Smooth muscle cell (in vitro differentiated cells): ENCODE measurements around the gene MUC13. TPM values are rescaled to one million over a fixed set of nuclear protein-coding genes. Genes with fewer than 3 reads are reported as not detected.

Experiments
- DNase-seq: peaks from one replicate; lab custom pipeline; 2025; ENCODE audit not compliant: unreplicated experiment; lab: John Stamatoyannopoulos, UW
- H2AFZ ChIP-seq: fragments of 200-600 bp; sonication (generic); 2 replicates; pipeline ENCODE4 v1.6.0; 2016; ENCODE audit warnings: antibody characterized with exemption, low read depth, mild to moderate bottlenecking
- H3F3A ChIP-seq: fragments of 200-600 bp; sonication (generic); 2 replicates; pipeline ENCODE4 v1.6.0; 2017; ENCODE audit warnings: antibody characterized with exemption, low read depth
- H3K27ac ChIP-seq: fragments of 200-600 bp; sonication (generic); 2 replicates; pipeline ENCODE4 v1.5.1; 2016; ENCODE audit warnings: low read depth, mild to moderate bottlenecking
- H3K27me3 ChIP-seq: fragments of 200-600 bp; sonication (generic); 2 replicates; pipeline ENCODE4 v1.6.1; 2016; ENCODE audit warnings: low read depth, mild to moderate bottlenecking
- H3K36me3 ChIP-seq: fragments of 200-600 bp; sonication (generic); 2 replicates; pipeline ENCODE4 v1.5.1; 2016; ENCODE audit warnings: low read depth
- H3K4me1 ChIP-seq: fragments of 200-600 bp; sonication (generic); 2 replicates; pipeline ENCODE4 v1.5.1; 2016; ENCODE audit warnings: low read depth
- H3K4me2 ChIP-seq: fragments of 200-600 bp; sonication (generic); 2 replicates; pipeline ENCODE4 v1.6.0; 2016; ENCODE audit warnings: mild to moderate bottlenecking
- H3K4me3 ChIP-seq: fragments of 200-600 bp; sonication (generic); 2 replicates; pipeline ENCODE4 v1.5.1; 2016; ENCODE audit warnings: mild to moderate bottlenecking
- H3K79me2 ChIP-seq: fragments of 200-600 bp; sonication (generic); 2 replicates; pipeline ENCODE4 v1.6.0; 2016; ENCODE audit warnings: low read depth, mild to moderate bottlenecking
- H3K9ac ChIP-seq: fragments of 200-600 bp; sonication (generic); 2 replicates; pipeline ENCODE4 v1.6.0; 2016; ENCODE audit warnings: low read depth
- H3K9me3 ChIP-seq: fragments of 200-600 bp; sonication (generic); replicated peaks from 2 replicates; pipeline ENCODE4 v1.5.1; 2016; ENCODE audit warnings: low read depth
- H4K20me1 ChIP-seq: fragments of 200-600 bp; sonication (generic); 2 replicates; pipeline ENCODE4 v1.6.0; 2016; ENCODE audit warnings: low read depth
- WGBS: methylation state at CpG from one replicate; pipeline ENCODE4 v1.1.7; 2016; ENCODE audit warnings: low lambda C conversion rate; 5-methylcytosine and 5-hydroxymethylcytosine counted together
- polyA plus RNA-seq: library from polyadenylated mRNA; unstranded; fragments of >200 nt; fragmentation: Nextera tagmentation; extraction: Ambion mirVana; gene quantifications from 2 replicates; pipeline ENCODE4 v1.2.1, GENCODE V29; 2016
- total RNA-seq: library from RNA; depleted of rRNA; stranded (reverse); fragments of >200 nt; gene quantifications from 2 replicates; pipeline ENCODE4 v1.2.3, GENCODE V29; 2014
- TF ChIP-seq, protein P1 (sequence below): fragments of 200-600 bp; sonication (generic); IDR thresholded peaks from 2 replicates; pipeline ENCODE4 v1.5.1; 2017; ENCODE audit warnings: borderline replicate concordance, mild to moderate bottlenecking, antibody characterized with exemption; ENCODE audit not compliant: insufficient read depth, poor library complexity, severe bottlenecking

Gene MUC13
- total and polyA plus RNA-seq, 2 experiments from 2014 or later = 0.04 TPM; not detected in 1

DNA sequence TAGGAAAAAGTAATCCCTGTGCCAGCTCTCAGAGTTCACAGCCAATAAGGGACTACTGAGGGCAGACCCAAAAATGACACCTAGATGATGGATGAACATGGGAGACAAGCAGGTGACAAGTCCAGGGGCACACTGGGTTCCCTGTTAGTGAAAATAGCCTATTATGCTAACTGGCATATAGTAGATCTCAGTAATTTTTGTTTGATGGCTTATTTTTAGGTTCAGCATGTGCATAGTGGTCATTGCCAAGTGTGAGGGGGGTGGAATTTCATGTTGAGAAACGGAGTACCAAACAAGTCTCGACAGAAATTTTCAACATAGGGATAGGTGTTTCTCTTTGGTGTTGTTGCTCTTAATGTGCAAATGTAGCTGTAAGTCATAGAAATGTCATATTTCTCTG, 41.0 kb downstream of the MUC13 start:
- TF ChIP-seq, protein P1, sequence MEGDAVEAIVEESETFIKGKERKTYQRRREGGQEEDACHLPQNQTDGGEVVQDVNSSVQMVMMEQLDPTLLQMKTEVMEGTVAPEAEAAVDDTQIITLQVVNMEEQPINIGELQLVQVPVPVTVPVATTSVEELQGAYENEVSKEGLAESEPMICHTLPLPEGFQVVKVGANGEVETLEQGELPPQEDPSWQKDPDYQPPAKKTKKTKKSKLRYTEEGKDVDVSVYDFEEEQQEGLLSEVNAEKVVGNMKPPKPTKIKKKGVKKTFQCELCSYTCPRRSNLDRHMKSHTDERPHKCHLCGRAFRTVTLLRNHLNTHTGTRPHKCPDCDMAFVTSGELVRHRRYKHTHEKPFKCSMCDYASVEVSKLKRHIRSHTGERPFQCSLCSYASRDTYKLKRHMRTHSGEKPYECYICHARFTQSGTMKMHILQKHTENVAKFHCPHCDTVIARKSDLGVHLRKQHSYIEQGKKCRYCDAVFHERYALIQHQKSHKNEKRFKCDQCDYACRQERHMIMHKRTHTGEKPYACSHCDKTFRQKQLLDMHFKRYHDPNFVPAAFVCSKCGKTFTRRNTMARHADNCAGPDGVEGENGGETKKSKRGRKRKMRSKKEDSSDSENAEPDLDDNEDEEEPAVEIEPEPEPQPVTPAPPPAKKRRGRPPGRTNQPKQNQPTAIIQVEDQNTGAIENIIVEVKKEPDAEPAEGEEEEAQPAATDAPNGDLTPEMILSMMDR = no peak
- Histone ChIP-seq H2AFZ (no peak overlapping the region), H3K36me3 (no peaks in the 10 kb centered on the region), H3K27me3 (no peaks in the 10 kb centered on the region), H3F3A (no peaks in the 10 kb centered on the region), H3K4me3 (no peak overlapping the region), H3K9ac (no peak overlapping the region), H3K9me3 (no peaks in the 10 kb centered on the region), H3K27ac (no peak overlapping the region), H4K20me1 (no peaks in the 10 kb centered on the region), H3K4me1 (no peaks in the 10 kb centered on the region), H3K79me2 (no peaks in the 10 kb centered on the region), H3K4me2 (no peak overlapping the region)
- 97% methylated on average over 2 of the region's 2 CpGs for WGBS
- no peak for DNase-seq

DNA sequence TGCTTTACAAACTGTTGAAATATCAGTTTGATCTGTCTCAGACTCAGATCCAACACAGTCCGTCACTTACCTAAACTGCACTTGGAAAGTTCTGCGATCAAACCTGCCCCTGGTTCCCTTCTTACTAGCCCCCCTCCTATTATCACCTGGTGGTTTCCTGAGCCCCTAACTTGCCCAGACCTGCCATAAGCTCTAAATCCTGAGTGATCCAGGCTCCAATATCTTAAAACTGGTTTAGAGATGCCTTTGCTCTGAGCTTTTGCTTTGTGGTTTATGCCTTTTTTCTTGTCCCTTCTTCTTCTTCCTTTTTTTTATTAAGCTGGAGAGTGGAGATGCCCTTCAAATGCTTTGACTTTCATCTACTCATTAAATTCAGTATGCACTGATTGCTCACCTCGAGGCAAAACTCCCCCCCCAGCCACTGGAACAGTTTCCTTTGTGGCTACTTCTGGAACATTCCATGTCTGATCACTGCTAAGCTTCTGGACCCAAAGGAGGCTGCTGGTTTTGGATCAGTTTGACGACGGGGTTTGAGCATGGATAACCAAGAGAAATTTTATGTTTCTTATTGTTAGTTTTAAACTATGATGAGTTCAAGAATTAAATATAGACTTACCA, 43.9 kb downstream of the MUC13 start:
- no peaks in the 10 kb centered on the region for H3K9me3 ChIP-seq
- no peaks in the 10 kb centered on the region for H3K36me3 ChIP-seq
- no peaks in the 10 kb centered on the region for H3K4me1 ChIP-seq
- H3F3A ChIP-seq = no peaks in the 10 kb centered on the region
- no peak overlapping the region for H3K27ac ChIP-seq
- no peak overlapping the region for H3K4me2 ChIP-seq
- no peaks in the 10 kb centered on the region for H4K20me1 ChIP-seq
- no peaks in the 10 kb centered on the region for H3K27me3 ChIP-seq
- peaks cover 4% of the 10 kb centered on the region for H3K79me2 ChIP-seq
- H3K9ac ChIP-seq = no peak overlapping the region
- no peak for DNase-seq
- no peak overlapping the region for H3K4me3 ChIP-seq
- TF ChIP-seq, protein P1 = no peak
- H2AFZ ChIP-seq = no peak overlapping the region
- 51% methylated on average over 5 of the region's 5 CpGs for WGBS

DNA sequence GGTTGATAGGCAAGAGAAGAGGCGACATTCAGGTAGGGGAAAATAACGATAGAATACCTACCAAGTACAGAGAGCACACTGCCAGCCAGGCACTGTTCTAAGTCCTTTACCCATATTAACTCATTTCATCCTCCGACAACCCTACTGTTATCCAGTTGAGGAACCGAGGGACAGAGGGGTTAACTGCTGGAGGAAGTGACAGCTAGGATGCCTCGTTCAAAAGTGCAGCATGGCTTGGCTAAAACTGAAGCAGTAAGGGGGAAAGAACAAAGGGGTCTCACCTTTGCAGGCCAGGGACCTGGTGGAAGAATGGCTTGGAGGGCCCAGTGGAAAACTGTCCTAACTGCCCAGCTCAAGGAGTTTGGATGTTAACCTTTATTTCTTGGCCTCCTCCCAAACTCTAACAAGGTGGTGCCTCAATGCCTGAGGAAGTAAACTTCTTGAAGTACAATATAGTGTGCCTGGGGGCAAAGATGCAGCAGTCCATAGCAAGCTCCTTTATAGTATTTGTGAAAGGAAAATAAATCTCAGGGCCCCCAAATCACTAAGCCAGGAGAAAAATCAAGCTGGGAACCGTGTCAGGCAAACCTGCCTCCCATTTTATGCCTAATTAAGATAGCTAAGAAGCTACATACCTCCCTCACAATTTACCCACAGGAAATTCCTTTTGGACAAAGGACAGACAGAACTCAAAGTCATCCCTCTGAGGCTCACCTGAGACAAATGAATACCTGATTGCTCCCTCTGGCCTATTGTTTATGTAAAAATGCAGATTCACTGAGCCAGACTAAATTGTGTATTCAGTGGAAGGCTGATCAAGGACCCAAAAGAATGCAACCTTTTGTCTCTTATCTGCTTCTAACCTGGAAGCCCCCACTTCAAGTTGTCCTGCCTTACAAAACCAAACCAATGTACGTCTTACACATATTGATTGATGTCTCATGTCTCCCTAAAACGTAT, 45.8 kb downstream of the MUC13 start:
- Histone ChIP-seq H3K36me3 (no peaks in the 10 kb centered on the region), H3K9ac (no peak overlapping the region), H3K4me1 (peaks cover 18% of the 10 kb centered on the region), H3K27me3 (no peaks in the 10 kb centered on the region), H2AFZ (no peak overlapping the region), H3K4me2 (no peak overlapping the region), H3K9me3 (no peaks in the 10 kb centered on the region), H4K20me1 (no peaks in the 10 kb centered on the region), H3F3A (peaks cover 9% of the 10 kb centered on the region), H3K27ac (no peak overlapping the region), H3K4me3 (no peak overlapping the region), H3K79me2 (peaks cover 22% of the 10 kb centered on the region)
- DNase-seq = no peak
- WGBS = 46% methylated on average over 8 of the region's 8 CpGs
- TF ChIP-seq, protein P1 = no peak
